Large intestine (tissue), 3 donors: ENCODE measurements around the gene XPOT. TPM values are rescaled to one million over a fixed set of nuclear protein-coding genes. Genes with fewer than 3 reads are reported as not detected.

Source experiments
- DNase-seq, 2 donors: peaks; one replicate each; pipeline versions ENCODE4 v3.0.0 to v3.0.0-alpha.2; 2013
- H3K27ac ChIP-seq: one replicate; pipeline ENCODE4 v1.5.1; 2013; ENCODE audit warnings: low read length
- H3K27me3 ChIP-seq: 2 replicates; pipeline ENCODE4 v1.6.1; 2013; ENCODE audit warnings: low read length; ENCODE audit not compliant: control insufficient read depth, insufficient read depth
- H3K36me3 ChIP-seq: 2 replicates; pipeline ENCODE4 v1.6.1; 2013; ENCODE audit warnings: low read length; ENCODE audit not compliant: control insufficient read depth, insufficient read depth
- H3K4me1 ChIP-seq: one replicate; pipeline ENCODE4 v1.6.1; 2013; ENCODE audit warnings: low read length; ENCODE audit not compliant: control insufficient read depth, insufficient read depth
- H3K4me3 ChIP-seq: one replicate; pipeline ENCODE4 v1.5.1; 2013; ENCODE audit warnings: low read length
- H3K9me3 ChIP-seq: one replicate; pipeline ENCODE4 v1.6.1; 2013; ENCODE audit warnings: mild to moderate bottlenecking, low read depth, low read length, moderate library complexity; ENCODE audit not compliant: control insufficient read depth
- WGBS: methylation state at CpG from one replicate; pipeline ENCODE4 v1.1.5; 2013; ENCODE audit warnings: low lambda C conversion rate; ENCODE audit not compliant: insufficient coverage; 5-methylcytosine and 5-hydroxymethylcytosine counted together
- polyA plus RNA-seq: library from polyadenylated mRNA; unstranded; fragments of 120-200 nt; gene quantifications from one replicate; pipeline ENCODE4 v1.2.1, GENCODE V29; 2013

XPOT gene
- polyA plus RNA-seq, 1 donor, result 27.6 TPM

DNA sequence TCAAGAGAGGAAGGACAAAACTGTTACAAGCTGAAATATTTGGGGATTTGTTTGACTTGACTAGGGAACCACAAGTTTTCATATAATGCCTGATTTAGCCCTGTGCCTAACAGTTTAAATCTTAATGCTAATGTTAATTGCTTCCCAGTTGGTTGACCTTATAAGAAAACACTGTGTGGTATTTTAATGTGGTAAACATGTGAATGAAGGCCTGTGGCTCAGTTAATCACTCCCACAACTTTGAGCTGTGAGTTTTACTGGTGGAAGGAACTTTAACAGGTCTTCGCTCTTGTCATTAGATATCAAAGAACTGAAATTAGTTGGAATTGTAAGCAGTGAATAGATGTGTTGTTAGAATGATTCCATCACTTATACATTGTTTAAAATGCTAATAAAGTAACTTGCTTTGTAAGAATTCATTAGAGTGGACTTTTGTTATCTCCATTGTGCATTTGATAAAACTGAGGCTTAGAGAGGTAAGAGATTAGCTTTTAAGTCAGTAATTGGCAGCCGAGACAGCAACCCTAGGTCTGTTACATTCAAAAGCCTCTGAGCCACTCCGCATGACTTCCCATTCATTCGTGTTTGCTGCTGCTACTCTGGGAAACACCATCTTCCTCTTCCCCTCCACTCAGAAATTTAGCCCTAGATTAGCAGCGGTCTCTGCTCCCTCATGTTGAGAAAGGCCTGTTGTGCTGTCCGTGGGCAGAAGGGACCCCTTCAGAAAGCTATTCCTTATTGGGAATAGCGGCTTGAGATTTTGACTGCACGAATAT is 46.7 kb downstream of the XPOT start:
- no peaks in the 10 kb centered on the region for H3K27me3 ChIP-seq
- WGBS, result 0% methylated on average over 1 of the region's 8 CpGs
- no peaks in the 10 kb centered on the region for H3K4me1 ChIP-seq
- no peaks in the 10 kb centered on the region for H3K9me3 ChIP-seq
- peak overlapping the region; percentile 99 for H3K27ac ChIP-seq
- H3K4me3 ChIP-seq, result peak overlapping the region; percentile 99
- DNase-seq, result peak in 1 of 2 donors; percentile 19
- peaks cover 13% of the 10 kb centered on the region for H3K36me3 ChIP-seq

- Histone ChIP-seq H3K4me3 (peak within 1 kb of the TSS; percentile 99), H3K27me3 (no peaks in the 10 kb centered on the region)
- peak; percentile 85 to 91 for DNase-seq
Observed at GRCh38 chr12:64451687-64452558, 47.7 kb downstream of the XPOT start, which contains the start of gene TBK1. TBK1 (plus strand) TSS chr12:64452120; CDS start chr12:64455871, 3,751 bp downstream.

GRCh38 chr12:64452559-64453329 is 48.6 kb downstream of the XPOT start:
- Histone ChIP-seq H3K4me3 (peak overlapping the region; percentile 99), H3K9me3 (no peaks in the 10 kb centered on the region), H3K27me3 (no peaks in the 10 kb centered on the region), H3K36me3 (peaks cover 13% of the 10 kb centered on the region), H3K4me1 (no peaks in the 10 kb centered on the region), H3K27ac (peak overlapping the region; percentile 99)
- DNase-seq, result peak; percentile 74 to 91
- no CpG with 5 or more reads among the region's 16 CpGs for WGBS

More at GRCh38 chr12:64451687-64452558, 47.7 kb downstream of the XPOT start, which contains the start of gene TBK1:
- peak within 1 kb of the TSS; percentile 99 for H3K27ac ChIP-seq
- H3K9me3 ChIP-seq, result no peaks in the 10 kb centered on the region
- H3K4me1 ChIP-seq, result no peaks in the 10 kb centered on the region
- WGBS, result no CpG with 5 or more reads among the region's 94 CpGs
- H3K36me3 ChIP-seq, result peaks cover 9% of the 10 kb centered on the region

DNA sequence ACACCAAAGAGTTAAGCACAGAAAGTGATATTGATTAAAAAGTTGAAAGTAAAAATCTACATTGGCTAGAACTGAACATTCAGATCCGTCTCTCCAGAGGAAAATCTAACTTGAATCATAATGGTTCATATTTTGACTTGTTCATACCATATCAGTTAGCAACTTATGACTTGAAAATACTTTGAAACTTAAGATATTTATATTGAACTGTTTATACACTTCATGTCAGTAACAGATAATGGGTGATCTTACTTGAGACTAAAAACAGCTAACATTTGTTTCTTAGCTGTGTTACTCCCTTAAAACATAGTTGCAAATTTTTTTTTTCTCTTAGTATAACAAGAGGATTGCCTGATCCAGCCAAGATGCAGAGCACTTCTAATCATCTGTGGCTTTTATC is 51.3 kb downstream of the XPOT start:
- no CpG with 5 or more reads among the region's 1 CpG for WGBS
- Histone ChIP-seq H3K9me3 (no peaks in the 10 kb centered on the region), H3K36me3 (peaks cover 15% of the 10 kb centered on the region), H3K27ac (no peak overlapping the region), H3K4me1 (no peaks in the 10 kb centered on the region), H3K27me3 (no peaks in the 10 kb centered on the region), H3K4me3 (no peak overlapping the region)
- no peak for DNase-seq

DNA sequence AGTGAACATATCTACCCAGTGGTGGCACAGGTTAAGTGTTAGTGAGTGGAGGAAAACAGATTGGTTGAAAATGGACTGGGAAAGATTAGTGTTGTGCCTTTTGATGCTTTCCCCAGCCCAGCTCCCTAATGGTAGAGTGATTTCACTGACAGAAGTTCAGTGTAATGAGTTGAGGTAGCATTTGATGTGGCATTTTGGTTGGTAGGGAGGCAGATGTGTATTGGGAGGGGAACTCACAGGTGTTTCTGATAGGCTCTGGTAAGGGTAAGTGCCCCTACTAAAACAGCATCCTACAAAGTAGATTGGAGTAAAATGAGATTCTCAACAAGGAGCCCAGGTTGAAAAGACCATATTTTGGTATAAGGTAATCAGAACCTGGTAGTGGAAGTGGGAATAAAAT is 51.9 kb downstream of the XPOT start:
- Histone ChIP-seq H3K4me3 (no peak overlapping the region), H3K4me1 (no peaks in the 10 kb centered on the region), H3K9me3 (no peaks in the 10 kb centered on the region), H3K27me3 (no peaks in the 10 kb centered on the region), H3K36me3 (peaks cover 18% of the 10 kb centered on the region), H3K27ac (no peak overlapping the region)
- no peak for DNase-seq

- Histone ChIP-seq H3K27ac (no peak overlapping the region), H3K4me1 (no peaks in the 10 kb centered on the region), H3K36me3 (peaks cover 25% of the 10 kb centered on the region), H3K4me3 (no peak overlapping the region), H3K27me3 (no peaks in the 10 kb centered on the region), H3K9me3 (no peaks in the 10 kb centered on the region)
- no CpG with 5 or more reads among the region's 6 CpGs for WGBS
- no peak for DNase-seq
Observed at GRCh38 chr12:64457032-64457431, 52.8 kb downstream of the XPOT start.

GRCh38 chr12:64457466-64457865 is 53.3 kb downstream of the XPOT start:
- H3K36me3 ChIP-seq, result peaks cover 25% of the 10 kb centered on the region
- no peaks in the 10 kb centered on the region for H3K27me3 ChIP-seq
- no peaks in the 10 kb centered on the region for H3K4me1 ChIP-seq
- 91% methylated on average over 3 of the region's 3 CpGs for WGBS
- no peak overlapping the region for H3K4me3 ChIP-seq
- no peak overlapping the region for H3K27ac ChIP-seq
- no peak for DNase-seq
- no peaks in the 10 kb centered on the region for H3K9me3 ChIP-seq

GRCh38 chr12:64457923-64458322 is 53.7 kb downstream of the XPOT start:
- peaks cover 25% of the 10 kb centered on the region for H3K36me3 ChIP-seq
- no peaks in the 10 kb centered on the region for H3K4me1 ChIP-seq
- no CpG with 5 or more reads among the region's 4 CpGs for WGBS
- H3K27ac ChIP-seq, result no peak overlapping the region
- no peaks in the 10 kb centered on the region for H3K9me3 ChIP-seq
- H3K27me3 ChIP-seq, result no peaks in the 10 kb centered on the region
- no peak for DNase-seq
- H3K4me3 ChIP-seq, result no peak overlapping the region

DNA sequence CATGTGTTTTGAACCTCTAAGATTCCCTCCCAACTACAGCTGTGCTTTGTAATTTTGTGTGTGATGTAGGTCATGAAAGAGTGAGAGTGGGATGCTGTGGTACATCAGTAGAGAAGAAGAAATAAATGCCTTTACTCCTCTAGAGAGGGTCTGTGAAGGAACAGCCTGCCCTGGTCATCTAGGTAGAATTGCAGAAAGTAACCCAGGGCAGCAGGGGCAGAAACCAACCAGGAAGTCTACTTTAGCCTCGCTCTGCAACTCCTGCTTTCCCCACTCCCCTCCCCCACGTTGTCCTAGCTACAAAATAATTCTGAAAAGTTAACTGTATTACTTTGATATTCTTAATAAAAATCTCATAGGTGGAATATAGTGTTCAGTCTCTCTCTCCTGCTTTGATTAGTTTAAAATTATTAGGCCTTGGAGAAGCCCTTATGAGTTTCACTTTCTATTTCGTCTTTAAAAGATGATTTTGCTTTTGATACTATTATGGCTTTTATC is 55.3 kb downstream of the XPOT start:
- Histone ChIP-seq H3K27ac (no peak overlapping the region), H3K27me3 (no peaks in the 10 kb centered on the region), H3K36me3 (peaks cover 29% of the 10 kb centered on the region), H3K4me1 (no peaks in the 10 kb centered on the region), H3K4me3 (no peak overlapping the region), H3K9me3 (no peaks in the 10 kb centered on the region)
- WGBS, result 62% methylated on average over 1 of the region's 3 CpGs
- DNase-seq, result peak in 1 of 2 donors; percentile 38
